HG03103 (cell line): Measurements from ENCODE around the gene MAP4K2.

Source experiments
- ATAC-seq: cut with Tn5 transposase; IDR thresholded peaks from one replicate; pipeline ENCODE4 v1.9.1; 2021; ENCODE audit warnings: low read depth; ENCODE audit not compliant: unreplicated experiment

Gene MAP4K2

DNA sequence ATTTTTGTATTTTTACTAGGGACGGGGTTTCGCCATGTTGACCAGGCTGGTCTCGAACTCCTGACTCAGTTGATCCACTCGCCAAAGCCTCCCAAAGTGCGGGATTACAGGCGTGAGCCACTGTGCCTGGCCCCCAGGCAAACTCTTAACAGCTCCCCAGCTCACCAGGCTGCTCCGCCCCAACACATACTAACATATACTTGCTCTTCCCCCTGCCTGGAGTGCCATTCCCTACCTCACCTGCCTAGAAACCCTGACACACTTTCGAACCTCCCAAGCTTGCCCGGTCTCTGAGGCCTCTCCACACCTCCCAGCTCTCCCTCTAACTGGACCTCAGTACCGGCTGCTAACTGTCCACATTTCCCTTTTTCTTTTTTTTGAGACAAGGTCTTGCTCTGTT lies 8.5 kb downstream of the MAP4K2 start:
- no peak for ATAC-seq

DNA sequence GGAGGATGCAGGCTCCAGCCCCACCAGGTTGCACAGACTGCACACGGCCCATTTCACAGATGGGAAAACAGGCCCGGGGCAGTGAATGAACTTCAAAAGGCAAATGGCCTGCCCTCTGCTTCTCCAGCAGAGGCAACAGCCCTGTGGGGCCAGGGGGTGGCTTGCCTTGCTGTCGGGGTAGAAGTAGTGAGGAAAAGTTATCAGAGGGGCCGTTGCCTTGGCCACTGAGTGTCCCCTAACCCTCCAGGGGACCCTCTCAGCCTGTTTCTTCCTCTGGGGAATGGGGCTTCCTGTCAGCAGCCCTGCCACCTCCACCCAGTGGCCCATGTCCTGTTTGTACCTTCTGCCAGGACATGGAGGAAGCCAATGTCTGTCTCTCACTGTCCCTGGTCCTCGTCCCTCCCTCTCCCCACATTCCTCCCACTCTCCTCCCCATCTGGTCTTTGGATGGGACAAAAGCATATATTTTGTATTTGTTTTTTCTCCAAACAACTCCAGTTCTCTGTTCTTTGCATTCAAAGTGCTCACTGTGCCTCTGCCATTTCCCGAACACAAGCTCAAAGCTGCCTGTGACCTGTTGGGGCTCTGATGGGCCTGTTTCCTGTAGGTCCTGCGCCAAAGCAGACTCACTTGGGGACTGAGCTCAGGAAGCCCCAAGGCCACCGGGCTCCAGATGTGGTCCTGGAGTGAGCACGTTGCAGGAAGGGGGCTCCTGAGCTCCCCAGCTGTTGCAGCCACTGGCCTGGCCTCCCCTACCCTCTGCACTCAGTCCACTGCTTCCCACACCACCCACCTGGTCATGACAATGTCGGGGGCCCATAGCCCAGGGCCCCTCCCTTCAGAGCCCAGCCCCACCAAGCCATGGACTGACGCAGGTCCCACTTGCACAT lies 9.5 kb downstream of the MAP4K2 start:
- no peak for ATAC-seq

DNA sequence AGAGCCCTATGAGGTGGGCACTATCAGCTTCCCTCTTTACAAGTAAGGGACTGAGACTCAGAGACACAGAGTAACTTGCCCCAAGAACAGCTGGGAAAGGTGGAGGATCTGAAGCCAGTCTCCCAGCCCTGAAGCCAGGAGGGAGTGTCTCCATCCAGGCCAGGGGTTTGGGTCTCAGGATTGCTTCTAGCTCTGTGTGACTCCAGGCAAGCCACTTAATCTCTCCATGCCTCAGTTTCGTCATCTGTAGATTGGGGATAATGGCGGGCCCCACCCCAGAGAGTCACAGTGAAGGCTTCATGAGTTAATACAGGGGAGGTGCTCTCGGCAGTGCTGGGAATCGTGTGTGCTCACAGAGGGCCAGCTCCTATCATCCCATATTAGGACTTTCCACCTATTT lies 10.5 kb downstream of the MAP4K2 start:
- no peak for ATAC-seq

DNA sequence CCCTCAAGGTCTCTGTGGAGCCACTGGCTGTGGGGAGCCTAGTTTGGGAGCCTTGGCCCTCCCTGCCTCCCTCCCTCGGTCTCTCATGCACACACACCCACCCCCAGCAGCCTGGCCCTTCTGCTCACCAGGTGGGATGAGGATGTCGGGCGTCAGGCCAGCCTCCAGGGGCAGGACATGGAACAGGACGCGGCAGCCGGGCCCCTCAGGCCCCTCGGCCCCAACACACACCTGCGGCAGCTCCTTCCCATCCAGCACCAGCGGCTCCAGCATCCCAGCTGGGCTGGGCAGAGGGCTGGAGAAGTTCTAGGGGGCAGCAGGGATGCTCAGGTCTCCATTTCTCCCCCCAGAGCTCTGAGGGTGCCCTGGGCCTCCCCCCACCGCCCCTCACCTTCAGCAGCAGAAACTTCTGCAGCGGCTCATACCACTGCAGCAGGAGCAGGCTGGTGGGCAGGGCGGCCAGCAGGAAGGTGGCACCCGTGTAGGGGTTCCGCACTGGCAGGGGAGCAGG lies 11.2 kb downstream of the MAP4K2 start:
- no peak for ATAC-seq

DNA sequence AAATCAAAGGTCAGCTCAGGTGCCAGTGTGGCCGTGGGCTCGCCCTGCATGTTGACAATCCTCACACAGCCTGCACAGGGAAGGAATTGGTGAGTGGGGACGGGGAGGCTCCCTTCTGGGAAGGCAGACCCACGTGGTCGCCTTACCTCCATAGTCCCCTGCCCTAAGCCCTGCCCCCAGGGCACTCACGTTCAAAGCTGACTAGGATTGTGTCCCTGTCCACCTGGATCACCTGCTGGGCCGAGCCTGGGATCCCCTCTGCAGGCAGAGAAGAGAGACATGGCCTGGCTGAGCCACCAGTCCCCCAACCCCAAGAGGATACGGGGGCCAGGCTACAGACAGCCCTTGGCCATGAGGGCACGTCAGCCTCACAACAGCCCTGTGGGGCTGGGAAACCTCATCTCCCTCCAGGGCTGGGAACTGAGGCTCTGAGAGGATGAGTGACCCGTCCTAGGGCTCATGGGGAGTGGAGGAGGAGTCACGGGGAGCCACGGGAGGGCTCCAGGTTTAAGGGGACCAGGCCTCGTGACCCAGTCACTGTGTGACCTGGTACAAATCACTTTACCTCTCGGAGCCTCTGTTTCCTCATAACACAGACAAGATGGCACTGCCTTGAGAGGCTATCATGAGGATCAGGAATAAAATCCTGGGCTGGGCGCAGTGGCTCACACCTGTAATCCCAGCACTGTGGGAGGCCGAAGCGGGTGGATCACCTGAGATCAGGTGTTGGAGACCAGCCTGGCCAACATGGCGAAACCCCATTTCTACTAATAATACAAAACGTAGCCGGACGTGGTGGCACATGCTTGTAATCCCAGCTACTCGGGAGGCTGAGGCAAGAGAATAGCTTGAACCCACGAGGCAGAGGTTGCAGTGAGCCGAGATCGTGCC lies 12.6 kb downstream of the MAP4K2 start:
- no peak for ATAC-seq

DNA sequence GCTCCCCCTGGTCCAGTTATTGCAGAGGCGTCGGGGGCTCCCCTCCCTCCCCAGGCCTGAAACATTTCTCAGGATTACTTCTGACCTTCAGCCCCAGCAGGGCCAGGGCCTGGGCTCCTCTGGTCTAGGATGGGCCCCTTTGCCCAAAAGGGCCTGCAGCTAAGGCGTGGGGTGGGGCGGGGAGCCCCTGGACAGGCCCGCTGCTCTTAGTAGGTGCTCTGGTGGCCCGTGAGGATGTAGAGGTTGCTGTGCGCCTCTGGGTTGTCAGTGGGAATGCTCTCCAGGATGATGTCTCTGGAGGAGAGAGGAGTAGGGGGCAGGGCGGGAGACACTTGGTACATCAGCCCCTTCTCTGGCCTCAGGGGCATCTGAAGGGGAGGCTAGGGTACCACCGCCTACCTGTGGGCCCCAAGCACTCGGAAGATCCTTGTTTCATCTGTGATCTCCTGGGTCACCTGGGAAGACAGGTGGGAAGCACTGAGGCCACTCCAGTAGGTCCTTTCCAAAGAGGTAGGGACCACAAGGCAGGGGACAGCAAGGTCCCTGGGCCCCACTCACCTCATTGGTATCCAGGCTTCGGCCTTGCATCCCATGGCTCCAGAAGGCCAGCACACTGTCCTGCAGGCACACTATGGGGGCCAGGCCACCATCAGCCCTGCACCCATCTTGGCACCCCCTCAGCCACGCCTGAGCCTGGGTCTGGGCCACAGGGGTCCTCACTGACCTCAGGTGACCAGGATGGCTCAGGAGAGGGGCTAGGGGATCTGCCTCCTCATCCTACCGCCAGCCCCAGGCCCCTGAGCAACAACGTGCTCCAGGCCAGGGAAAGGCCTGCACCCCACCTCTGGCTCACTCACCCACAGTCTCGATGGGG lies 13.4 kb downstream of the MAP4K2 start:
- no peak for ATAC-seq

DNA sequence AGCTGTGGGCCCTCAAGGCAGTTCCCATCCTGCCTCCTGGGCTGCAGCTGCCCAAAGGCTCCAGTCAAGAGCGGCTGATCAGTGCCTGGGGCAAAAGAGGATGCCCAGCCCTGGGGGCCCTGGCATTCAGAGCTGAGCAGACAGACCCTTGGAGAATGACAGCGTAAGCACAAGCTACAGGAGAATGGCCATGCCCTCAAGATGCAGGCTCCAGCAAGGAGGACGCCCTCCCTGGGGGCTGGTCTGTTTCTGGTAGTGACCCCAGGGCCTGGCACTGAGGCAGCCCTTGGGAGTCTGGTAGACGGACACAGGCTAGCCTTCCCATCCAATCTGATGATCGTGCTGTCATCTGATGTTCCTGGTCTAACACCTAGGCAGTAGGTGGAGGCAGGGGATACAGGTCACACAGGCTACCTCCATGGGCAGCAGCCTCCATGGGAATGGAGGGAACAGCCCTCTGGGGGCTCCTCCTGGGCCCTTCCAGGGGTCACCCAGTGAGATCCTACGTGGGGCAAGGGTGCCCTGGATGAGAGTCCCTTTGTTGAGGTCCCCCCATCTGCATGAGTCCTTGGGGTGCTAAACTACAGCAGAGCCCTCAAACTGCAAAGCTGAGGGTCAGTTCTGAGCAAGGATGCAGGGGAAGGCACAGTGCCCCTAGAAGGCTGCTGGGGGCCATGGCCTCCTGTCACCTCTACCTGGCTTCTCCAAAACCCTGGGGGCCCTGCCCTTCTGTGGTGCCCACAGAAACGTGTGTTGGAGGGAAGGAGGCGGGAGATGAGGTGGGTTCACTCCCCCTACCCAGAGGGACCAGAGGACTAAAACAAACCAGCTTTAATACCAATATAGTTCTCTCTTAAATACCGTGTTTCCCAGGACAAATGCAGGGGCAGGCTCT lies 14.4 kb downstream of the MAP4K2 start:
- ATAC-seq: no peak

DNA sequence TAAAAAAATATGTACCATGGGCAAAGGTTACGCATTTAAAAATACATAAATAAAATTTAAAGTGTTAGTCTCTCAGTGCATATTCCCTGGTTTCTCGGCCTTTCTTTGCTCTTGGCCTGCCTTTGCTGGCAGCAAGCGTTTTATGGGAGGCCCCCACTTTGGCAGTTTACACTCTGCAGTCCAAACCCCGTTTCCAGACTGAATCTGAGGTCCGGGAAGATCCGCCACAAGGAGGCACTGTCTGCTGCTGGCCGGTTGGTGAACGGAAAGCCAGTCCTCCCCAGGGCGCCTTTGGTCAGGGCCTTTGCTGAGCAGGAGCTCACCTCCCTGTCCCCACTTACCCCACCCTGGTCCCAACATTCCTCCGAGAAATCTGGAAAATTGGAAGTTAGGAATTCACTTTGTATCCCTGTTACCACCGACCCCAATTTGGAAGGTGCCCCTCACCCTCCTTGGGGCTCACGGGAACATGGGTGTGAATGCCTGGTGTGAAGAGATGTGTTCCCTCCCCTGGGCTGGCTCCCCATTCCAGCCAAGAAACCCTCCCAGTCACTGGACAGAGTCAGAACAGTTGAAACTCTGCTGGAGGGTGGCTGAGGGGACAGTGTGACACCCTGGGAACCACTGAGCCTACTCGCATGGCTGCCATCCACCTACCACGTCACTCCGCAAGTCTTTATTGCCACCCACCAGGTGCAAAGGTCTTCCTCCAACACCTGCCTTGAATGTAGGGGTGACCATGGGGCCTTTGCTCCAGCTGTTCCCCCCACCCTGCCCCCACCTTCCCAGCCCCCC lies 15.3 kb downstream of the MAP4K2 start:
- no peak for ATAC-seq

DNA sequence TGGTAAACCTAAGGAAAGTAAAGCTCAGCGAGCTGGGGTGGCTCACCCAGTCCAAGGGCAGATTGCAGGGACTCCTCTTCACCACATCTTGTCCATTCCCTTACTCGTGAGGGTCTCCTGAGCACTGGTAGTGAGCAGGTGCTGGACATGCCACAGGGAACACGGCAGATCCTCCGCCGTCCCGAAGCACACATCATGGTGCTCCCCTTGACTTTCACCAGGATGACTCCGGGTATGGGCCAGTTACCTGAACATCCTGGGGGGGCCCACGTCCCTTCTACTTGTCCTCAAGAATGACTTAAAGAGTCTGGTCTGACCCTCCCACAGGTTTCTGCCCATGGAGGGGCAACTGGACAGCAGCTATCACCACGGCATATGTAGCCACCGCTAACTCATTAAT lies 16.7 kb downstream of the MAP4K2 start:
- no peak for ATAC-seq

DNA sequence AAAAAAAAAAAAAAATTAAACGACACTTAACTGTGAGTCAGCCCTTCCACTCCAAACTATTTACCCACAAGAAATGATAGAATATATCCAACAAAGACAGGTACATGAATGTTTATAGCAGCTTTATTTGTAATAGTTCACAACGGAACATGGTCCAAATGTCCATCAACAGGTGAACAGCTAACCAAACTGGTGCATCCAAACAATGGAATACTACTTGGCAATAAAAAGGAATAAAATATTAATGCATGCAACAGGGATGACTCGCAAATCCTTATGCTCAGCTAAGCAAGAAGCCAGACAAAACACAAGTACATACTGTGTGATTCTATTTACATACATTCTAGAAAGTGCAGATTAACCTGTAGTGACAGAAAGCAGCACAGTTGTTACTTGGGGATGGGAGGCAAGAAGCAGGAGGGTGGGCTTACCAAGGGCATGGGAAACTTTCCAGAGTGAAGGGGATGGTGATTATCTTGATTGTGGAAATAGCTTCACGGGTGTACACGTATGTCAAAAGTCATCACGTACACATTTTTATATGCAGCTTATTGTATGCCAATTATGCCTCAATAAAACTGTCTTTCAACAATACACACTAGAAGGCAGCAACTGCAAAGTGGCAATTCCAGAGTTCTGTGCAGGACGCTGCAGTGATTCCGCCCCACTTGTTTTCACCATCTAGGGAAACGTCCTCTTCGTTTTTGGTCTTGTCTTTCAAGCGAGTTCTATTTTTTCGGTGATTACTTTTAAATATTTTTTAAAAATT lies 18.0 kb downstream of the MAP4K2 start:
- no peak for ATAC-seq

DNA sequence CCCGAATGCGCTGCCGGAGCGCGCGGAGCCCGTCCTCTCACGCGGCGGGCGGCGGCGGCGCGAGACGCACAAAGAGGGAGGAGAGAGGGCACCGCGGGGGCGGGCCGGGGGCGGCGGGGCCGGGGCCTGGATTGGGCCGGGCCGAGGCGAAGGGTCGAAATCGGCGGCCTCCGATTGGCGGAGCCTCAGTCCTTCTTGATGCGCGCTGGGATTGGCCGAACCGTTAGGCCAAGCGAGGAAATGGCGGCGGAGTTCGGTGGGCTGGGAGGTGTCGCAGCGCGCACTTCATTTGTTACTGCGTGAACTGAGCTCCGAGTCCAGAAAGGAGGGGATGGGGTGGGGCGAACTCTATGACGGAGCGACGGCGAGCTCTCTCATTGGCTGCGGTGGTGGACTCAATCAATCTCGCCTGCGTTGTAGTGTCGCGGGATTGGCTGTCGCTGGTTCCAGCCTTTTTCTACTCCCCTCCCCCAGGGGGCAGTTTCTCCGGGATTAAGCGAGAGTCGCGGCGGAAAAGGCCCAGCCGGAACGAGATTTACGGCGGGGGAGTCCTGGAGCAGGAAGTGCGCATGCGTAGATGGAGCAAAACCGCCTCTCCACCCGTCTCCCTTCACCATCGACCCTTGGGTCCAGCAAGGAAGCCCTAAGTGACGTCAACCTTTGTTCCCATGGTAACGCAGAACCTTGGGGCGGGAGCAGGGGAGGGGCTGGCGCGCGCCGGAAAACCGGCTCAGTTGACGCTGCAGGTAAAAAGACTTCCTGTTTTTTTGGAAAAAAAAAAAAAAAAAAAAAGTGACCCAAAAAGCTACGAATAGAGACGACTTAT lies 24.3 kb downstream of the MAP4K2 start, which contains the start of gene SF1:
Gene SF1, minus strand, starts transcription at position 70 of the 826 bp plus-strand sequence. CDS start 150 bp downstream, outside the sequence.
- ATAC-seq: peak; percentile 80

DNA sequence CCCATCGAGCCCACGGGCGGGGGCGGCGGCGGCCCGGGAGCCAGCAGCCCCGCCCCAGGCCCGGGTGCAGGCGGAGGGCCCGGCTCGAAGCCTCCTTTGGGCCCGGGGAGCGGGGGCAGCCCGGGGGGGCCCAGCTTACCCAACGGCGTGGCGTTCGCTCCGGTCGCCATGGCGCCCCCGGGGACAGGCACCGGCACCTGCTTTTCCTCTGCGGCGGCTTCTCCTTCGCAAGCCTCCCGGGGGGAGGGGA lies 24.9 kb downstream of the MAP4K2 start:
- no peak for ATAC-seq

DNA sequence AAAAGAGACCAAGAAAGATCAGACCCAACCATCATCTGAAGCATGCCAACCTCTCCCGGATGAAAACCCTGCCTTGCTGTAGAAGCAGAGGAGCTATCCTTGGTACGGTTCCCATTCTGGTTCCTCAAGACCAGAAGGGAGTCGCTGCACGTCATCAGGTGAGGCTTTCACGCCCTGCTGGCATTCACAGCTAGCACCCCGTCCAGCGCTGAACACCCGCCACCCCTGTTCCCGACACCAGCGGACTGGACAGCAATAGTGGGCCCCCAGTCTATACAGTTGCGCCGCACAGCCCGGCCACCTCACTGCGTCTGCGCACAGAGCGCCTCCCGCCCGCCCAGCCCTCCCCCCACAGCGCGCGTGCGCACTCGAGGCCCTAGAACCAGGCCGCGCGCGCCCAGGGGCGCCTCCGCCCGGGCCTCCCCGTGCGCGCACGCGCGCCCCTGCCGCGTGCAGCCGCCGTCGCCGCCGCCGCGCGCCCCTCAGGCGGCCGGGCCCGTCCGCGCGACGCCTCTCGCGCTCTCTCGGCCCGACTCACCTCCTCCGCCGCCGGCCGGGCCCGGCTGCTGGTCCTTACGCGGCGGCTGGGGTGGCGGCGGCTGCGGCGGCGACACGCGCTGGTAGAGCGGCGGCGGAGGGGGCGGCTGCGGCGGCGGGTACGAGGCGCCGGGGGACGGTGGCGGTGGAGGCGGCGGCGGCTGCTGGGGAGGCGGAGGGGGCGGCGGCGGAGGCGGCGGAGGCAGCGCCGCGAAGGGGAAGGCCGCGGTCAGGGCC lies 25.4 kb downstream of the MAP4K2 start:
- ATAC-seq: no peak

DNA sequence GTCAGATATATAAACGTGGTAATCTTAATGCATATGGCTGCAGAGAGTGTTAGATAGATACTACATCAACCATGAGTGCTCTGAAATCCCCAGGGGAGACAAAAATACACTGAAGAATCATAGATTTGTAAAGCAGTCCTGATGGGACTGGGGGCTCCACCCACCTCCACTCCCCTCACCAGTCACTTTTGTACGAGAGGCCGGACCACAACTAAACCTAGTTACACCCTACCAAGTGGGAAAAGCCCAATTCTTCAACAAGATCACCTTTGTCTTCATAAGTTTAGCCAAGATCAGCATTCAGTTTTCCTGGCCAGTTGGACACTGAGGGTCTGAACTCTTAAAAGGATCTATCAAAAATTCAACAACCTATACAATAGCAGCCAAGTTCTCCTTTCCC lies 26.1 kb downstream of the MAP4K2 start:
- no peak for ATAC-seq

DNA sequence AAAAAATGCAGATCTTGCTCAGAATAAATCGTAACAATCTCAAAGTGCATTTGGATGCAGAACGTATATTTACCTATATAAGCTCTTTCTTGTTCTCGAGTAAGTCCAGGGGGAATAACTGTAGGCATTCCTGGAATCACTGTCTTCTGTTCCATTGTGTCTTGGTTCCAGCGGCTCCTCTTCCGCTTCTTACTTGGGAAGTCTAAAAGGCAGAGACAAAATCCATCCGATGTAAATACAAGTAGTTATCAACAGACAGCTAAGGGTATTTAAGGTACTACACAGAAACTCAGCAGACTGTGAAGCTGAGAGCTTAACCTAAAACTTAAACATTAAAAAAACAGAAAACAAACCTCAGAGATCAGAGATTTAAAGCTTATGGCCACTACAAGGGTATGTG lies 26.6 kb downstream of the MAP4K2 start:
- ATAC-seq: no peak

DNA sequence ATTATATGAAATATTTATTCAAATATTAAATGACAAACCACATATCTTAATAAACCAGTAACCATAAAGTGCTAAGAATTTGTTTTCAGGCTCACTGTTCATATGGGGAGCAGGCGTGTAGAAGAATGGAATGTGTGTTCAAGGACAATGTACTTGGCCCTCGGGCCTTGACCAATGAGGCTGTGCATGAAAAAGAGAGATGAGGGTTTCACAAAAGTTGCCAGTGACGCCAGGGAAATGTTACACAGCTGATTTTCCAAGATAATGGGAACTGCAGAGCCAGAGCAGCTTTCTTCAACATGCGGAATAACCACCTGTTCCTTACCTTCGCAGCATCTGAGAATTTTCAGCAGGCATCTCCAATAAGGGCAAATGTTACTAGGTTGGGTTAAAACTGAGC lies 28.9 kb downstream of the MAP4K2 start:
- no peak for ATAC-seq
